ENCODE results near the gene ALDH7A1.
"Not testable (repeated sequence)": the region's sequence is repeated elsewhere in the genome, so short reads cannot be mapped to it uniquely, and the experiment has no call there.

ALDH7A1 gene

GRCh38 chr5:126594748-126595485 lies at the start of gene ALDH7A1:
Gene ALDH7A1 (minus strand): TSS chr5:126595219. CDS start chr5:126595198, 21 bp downstream.
- DNase-seq: peak; percentile 8 to 47

DNA sequence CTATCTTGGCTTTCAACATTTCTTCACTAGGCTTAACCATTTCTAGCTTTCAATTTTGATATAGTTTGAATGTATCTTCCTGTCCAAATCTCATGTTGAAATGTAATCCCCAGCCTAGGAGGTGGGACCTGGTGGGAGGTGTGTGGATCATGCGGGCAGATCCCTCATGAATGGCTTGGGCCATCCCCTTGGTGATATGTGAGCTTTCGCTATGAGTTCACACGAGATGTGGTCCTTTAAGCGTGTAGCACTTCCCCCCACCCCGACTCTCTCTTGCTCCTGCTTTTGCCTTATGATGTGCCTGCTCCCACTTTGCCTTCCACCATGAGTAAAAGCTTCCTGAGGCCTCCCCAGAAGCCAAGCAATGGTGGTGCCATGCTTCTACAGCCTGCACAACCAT lies 46.4 kb upstream of the ALDH7A1 start:
- DNase-seq: no peak

DNA sequence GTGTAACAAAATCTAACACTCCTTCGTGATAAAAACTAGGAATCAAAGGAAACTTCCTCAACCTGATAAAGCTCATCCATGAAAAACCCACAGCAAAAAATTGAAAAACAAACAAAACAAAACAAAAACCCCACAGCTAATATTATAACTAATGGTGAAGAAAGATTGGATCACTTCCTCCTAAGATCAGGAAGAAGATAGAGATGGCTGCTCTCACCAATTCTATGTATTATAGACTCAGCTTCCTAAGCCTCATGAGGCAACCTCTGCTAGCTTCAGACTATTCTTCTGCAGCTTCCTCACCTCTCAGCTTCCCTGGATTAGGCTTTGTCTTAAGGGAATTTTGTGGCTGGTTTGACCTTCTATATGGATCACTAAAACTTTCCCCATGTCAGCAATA lies 45.8 kb upstream of the ALDH7A1 start:
- no peak for DNase-seq

DNA sequence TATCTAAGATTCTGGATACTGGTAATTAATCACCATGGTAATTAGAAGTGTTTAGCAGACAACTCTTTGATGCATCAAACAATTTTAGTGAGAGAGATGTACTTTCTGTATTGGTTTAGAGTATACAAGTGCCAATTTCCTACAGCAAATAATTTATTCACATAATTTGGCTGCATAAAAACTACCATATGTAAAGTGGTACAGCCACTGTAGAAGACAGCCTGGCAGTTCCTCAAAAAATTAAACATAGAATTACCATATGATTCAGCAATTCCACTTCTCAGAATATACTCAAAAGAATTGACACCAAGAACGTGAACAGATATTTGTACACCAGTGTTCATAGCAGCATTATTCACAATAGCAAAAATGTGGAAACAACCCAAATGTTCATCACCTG lies 41.9 kb upstream of the ALDH7A1 start:
- DNase-seq: no peak

DNA sequence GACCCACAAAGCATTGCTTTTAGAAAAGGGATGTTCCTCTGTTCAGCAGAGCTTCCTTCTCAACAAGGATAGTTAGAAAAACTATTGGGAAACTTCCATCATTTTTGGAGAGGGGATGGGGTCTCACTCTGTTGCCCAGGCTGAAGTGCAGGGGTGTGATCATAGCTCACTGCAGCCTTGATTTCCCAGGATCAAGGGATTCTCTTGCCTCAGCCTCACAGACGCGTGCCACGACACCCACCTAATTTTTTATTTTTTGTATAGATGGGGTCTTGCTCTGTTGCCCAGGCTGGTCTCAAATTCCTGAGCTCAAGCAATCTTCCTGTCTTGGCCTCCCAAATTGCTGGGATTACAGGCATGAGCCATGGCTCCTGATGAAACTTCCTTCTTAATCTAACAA lies 40.6 kb upstream of the ALDH7A1 start:
- no peak for DNase-seq

DNA sequence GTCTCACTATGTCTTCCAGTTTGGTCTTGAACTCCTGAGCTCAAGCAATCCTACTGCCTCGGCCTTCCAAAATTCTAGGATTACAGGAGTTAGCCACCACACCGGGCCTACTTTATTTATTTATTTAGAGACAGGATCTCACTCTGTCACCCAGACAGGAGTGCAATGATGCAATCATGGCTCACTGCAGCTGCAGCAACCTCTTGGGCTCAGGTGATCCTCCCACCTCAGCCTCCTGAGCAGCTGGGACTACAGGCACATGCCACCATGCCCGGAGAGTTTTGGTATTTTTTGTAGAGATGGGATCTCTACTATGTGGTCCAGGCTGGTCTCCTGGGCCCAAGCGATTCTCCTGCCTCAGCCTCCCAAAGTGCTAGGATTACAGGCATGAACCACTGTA lies 38.5 kb upstream of the ALDH7A1 start:
- no peak for DNase-seq

GRCh38 chr5:126631920-126632319 lies 36.9 kb upstream of the ALDH7A1 start:
- DNase-seq: no peak

- DNase-seq: no peak
These were observed 33.1 kb upstream of the ALDH7A1 start for GRCh38 chr5:126628102-126628501.

DNA sequence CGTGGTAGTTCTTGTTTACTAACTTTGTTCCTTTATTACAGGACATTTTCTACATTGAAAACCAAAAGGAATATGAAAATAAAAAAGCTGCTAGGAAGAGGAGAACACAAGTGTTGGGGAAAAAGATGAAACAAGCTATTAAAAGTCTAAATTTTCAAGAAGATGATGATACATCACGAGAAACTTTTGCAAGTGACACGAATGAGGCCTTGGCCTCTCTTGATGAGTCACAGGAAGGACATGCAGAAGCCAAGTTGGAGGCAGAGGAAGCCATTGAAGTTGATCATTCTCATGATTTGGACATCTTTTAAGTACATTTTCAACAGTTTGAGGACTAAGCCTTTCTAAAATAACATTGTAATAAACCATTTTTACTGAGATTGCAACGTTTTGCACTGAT lies 29.5 kb upstream of the ALDH7A1 start:
- peak in 1 of 2 donors; percentile 27 for DNase-seq

DNA sequence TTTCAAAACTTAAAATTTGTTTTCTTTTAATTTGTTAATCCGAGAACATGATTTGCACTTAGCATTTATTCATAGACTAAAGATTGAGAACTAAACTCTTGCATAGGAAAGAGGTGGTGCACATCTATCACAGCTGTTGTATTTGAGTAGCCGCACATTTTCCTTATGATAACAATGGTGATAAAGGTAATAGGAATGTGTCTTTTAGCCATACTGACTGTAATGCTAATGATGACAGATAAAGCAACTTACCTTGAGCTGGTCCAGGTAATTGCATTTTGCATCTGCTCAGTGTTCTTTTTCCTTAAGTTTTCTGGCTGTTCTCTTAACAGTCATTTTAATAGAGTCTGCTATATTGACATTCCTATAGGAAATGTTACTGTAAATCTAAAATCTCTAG lies 24.8 kb upstream of the ALDH7A1 start:
- DNase-seq: no peak

- not testable (repeated sequence) for DNase-seq
These were observed 22.6 kb upstream of the ALDH7A1 start for GRCh38 chr5:126617603-126618002.

GRCh38 chr5:126615286-126615685 lies 20.3 kb upstream of the ALDH7A1 start:
- DNase-seq: no peak

GRCh38 chr5:126613941-126614592 lies 19.0 kb upstream of the ALDH7A1 start:
- no peak for DNase-seq

DNA sequence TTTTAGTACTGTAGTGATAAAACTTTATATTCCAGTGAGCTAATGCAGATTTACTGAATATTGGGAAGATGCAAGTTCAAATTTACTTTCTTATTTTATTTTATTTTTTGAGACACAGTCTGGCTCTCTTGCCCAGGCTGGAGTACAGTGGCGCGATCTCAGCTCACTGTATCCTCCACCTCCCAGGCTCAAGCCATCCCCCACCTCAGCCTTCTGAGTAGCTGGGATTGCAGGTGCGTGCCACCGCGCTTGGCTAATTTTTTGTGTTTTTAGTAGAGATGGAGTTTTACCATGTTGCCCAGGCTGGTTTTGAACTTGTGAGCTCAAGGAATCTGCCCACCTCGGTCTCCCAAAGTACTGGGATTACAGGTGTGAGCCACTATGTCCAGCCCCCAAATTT lies 15.6 kb upstream of the ALDH7A1 start:
- DNase-seq: no peak

- DNase-seq: no peak
These were observed 15.1 kb upstream of the ALDH7A1 start for GRCh38 chr5:126610160-126610559.

DNA sequence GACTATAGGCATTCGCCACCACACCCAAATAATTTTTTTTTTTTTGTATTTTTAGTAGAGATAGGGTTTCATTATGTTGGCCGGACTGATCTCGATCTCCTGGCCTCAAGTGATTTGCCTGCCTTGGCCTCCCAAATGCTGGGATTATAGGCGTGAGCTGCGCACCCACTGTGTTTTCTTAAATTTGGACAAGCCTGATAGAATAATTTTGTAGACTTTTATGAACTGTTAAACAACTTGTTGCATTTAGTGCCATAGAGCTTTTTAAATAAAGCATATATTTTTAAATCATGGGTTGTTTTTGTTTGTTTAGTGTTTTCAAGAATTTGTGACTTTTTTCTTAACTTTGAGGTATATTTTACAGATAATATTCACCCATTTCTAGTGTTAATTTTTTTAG lies 10.5 kb upstream of the ALDH7A1 start:
- no peak for DNase-seq

- DNase-seq: no peak
These were observed 8.5 kb upstream of the ALDH7A1 start for GRCh38 chr5:126603402-126603991.

DNA sequence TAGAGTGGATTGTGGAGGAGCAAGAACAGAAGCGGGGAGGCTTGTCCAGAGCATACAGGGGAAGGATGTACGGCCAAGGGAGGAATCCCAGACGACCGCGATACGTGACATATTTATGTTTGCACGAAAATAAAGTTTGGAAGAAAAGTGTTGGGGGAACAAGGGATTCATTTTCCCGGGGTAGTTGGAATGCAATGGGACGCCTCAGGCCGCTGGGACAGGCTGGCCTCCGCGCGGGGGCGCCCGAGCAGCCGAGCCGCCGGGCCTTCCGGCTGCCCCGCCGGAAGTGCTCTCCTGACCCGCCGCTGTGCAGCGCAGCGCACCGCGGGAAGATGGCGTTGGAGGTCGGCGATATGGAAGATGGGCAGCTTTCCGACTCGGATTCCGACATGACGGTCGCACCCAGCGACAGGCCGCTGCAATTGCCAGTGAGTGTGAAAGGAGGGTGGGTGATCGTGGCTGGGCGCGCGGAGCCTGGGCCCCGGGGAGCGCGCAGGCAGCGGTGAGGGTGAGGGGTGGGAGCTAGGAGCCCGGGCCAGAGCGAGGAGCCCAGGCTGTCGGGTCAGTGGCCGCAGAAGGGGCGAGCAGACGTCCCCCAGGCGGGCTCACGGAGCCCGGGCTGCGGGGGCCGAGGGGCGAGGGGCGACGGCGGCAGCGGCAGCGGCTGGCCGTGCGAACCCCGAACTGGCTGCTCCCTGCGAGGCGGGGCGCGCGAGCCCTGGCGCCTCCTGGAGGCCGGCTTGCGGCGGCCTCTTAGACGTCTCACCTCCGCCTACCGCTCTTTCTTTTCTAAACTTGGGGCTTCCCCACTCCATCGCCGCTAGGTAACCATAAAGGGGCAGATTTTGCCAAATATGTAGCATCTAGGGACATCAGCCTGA lies 5.9 kb upstream of the ALDH7A1 start, which contains the start of gene PHAX:
TSS of gene PHAX (plus strand) at position 317 of the 881 bp plus-strand sequence. CDS start at position 333, 16 bp downstream.
- peak; percentile 54 to 55 for DNase-seq

GRCh38 chr5:126599971-126600630 lies 5.1 kb upstream of the ALDH7A1 start:
- DNase-seq: not testable (repeated sequence)

DNA sequence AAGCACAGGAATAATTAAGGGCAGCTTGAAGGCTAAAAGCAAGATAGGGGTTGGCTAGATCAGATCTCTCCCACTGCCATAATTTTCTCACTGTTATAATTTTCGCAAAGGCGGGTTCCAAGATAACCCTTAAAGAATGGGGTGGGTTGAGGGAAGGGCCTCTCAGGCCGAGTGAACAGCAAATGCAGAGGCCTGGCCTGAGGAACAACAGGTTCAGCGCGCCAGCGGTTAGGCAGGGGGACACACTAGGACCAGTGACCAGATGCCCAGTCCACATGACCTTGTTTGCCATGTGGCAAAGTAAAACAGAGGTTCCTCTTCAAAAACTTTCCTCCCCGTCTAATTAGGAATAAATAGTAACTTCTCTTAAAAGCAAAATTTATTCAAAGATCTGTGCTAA lies 4.5 kb upstream of the ALDH7A1 start:
- DNase-seq: no peak

- DNase-seq: no peak
These were observed 2.1 kb upstream of the ALDH7A1 start for GRCh38 chr5:126597156-126597555.

DNA sequence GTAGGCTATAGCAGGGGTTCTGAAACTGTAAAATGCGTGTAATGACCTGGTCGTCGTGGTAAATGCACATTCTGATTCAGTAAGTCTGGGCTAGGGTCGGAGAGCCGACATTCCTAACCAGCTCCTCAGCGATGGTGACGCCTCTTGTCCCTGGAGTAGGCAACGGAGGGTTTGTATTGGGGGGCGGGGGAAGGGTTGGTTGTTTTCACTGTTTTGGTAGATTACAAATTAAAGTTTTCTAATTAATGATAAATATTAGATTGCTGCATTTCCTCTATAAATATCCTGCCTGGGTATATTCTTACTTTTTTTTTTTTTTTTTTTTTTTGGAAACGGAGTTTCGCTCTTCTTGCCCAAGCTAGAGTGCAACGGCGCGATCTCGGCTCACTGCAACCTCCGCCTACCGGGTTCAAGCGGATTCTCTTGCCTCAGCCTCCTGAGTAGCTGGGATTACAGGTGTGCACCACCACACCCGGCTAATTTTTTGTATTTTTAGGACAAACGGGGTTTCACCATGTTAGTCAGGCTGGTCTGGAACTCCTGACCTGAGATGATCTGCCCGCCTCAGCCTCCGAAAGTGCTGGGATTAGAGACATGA lies 566 bp upstream of the ALDH7A1 start:
- no peak for DNase-seq

Measured in bone marrow (tissue), 2 donors.